T-helper 2 cell treated with Interferon-gamma antibody and Interleukin-4, amounts not matched to agents 100 ng/mL and 5 ng/mL, for 36 hours (primary cell): ENCODE measurements around the gene RNF103. TPM values are rescaled to one million over a fixed set of nuclear protein-coding genes. Genes with fewer than 3 reads are reported as not detected.
"Not testable (repeated sequence)": the region's sequence is repeated elsewhere in the genome, so short reads cannot be mapped to it uniquely, and the experiment has no call there.

Source experiments
- intact Hi-C: fragments of 100-400 bp; cut with micrococcal nuclease; formaldehyde crosslinking; loops from one replicate; pipeline ENCODE4 v1.15.1; 2023
- total RNA-seq: library from RNA; stranded (reverse); gene quantifications from 2 replicates; pipeline ENCODE4 v1.2.3, GENCODE V29; 2022

Gene RNF103
- 13.2 and 13.7 TPM in 2 replicates for total RNA-seq

- intact Hi-C loops: loop anchor here (1.0 to 5.0 kb wide), 4 partner anchors 60 to 429 kb away; partner anchors contain the start of genes CHMP3 and IMMT
These were observed at the start of gene RNF103 for GRCh38 chr2:86623494-86624266. TSS of gene RNF103 (minus strand) at chr2:86623865. CDS start at chr2:86622886, 979 bp downstream.

- intact Hi-C loops: no loop called here
These were observed 49.3 kb upstream of the RNF103 start for GRCh38 chr2:86673011-86673410.

- intact Hi-C loops: no loop called here
These were observed 48.4 kb upstream of the RNF103 start for GRCh38 chr2:86672027-86672545.

GRCh38 chr2:86671337-86671981 lies 47.8 kb upstream of the RNF103 start:
- intact Hi-C loops: no loop called here

- intact Hi-C loops: not testable (repeated sequence)
These were observed 45.7 kb upstream of the RNF103 start for GRCh38 chr2:86669323-86669722.

GRCh38 chr2:86661333-86661732 lies 37.7 kb upstream of the RNF103 start:
- intact Hi-C loops: no loop called here

- intact Hi-C loops: no loop called here
These were observed 26.5 kb upstream of the RNF103 start for GRCh38 chr2:86650188-86650587.

- intact Hi-C loops: no loop called here
These were observed 25.7 kb upstream of the RNF103 start for GRCh38 chr2:86649119-86649947.

- intact Hi-C loops: no loop called here
These were observed 25.0 kb upstream of the RNF103 start for GRCh38 chr2:86648681-86649080.

GRCh38 chr2:86646865-86647264 lies 23.2 kb upstream of the RNF103 start:
- intact Hi-C loops: no loop called here

- intact Hi-C loops: no loop called here
These were observed 22.7 kb upstream of the RNF103 start for GRCh38 chr2:86646329-86646728.

- intact Hi-C loops: no loop called here
These were observed 22.1 kb upstream of the RNF103 start for GRCh38 chr2:86645752-86646151.

- intact Hi-C loops: no loop called here
These were observed 15.0 kb upstream of the RNF103 start for GRCh38 chr2:86638712-86639111.

- intact Hi-C loops: no loop called here
These were observed 13.2 kb upstream of the RNF103 start for GRCh38 chr2:86636842-86637241.

GRCh38 chr2:86634352-86634751 lies 10.7 kb upstream of the RNF103 start:
- intact Hi-C loops: no loop called here

GRCh38 chr2:86633155-86633651 lies 9.5 kb upstream of the RNF103 start:
- intact Hi-C loops: no loop called here

- intact Hi-C loops: no loop called here
These were observed 9.0 kb upstream of the RNF103 start for GRCh38 chr2:86632672-86633071.

- intact Hi-C loops: no loop called here
These were observed 8.3 kb upstream of the RNF103 start for GRCh38 chr2:86631846-86632485.

GRCh38 chr2:86628091-86628522 lies 4.4 kb upstream of the RNF103 start:
- intact Hi-C loops: no loop called here

- intact Hi-C loops: no loop called here
These were observed 3.9 kb upstream of the RNF103 start for GRCh38 chr2:86627550-86627949.

- intact Hi-C loops: no loop called here
These were observed 1.4 kb upstream of the RNF103 start for GRCh38 chr2:86625096-86625495.
